Heart left ventricle (tissue), 13 donors: Measurements from ENCODE around the gene ADGRG6.

Experiments used
- POLR2A ChIP-seq, 2 donors: fragments of 450-650 bp; IDR thresholded peaks; one replicate each; pipeline ENCODE4 v1.6.1; 2017; ENCODE audit warnings: antibody characterized with exemption in 2 of 2, mild to moderate bottlenecking in 2 of 2, moderate library complexity in 2 of 2
- TF ChIP-seq, protein P1 (sequence below), 12 donors: fragments of 200-600 bp; sonication (generic) in 4 of 12; IDR thresholded peaks; one replicate each; pipeline versions ENCODE4 v1.5.0 to v1.8.0; 2018 to 2022; ENCODE audit warnings: antibody characterized with exemption in 12 of 12, mild to moderate bottlenecking in 5 of 12
- donor health status: ischemic (EF 13 %, LVEDD 7.1; RV severe dilation, severe dysfunction).
- donor health status: DM: no; HTN: yes; CAD: no.
- donor health status: DM: no; HTN: no; CAD: no.
- donor health status: ischemic (EF 25% LVEDD 6.9; RV normal size, moderate dysfunction).
- donor health status: ischemic (EF 25% LVEDD 5.7; RV mildly dilated, moderate dysfunction).
- donor health status: ischemic (EF 35%, LVEDD 5.7; RV mildly dilated, moderate dysfunction).
- donor health status: nonischemic (EF 11% LVEDD 7.7; RV severe dilation, severe dysfunction).
- donor health status: DM: yes; HTN: yes; CAD: no.
- donor health status: PGD.
- donor health status: ischemic (EF 29% LVEDD 5.4; RV normal size, mild dysfunction).
- donor health status: nonischemic (EF 23%, LVEDD 6.1; RV moderate dilation, normal function).

DNA sequence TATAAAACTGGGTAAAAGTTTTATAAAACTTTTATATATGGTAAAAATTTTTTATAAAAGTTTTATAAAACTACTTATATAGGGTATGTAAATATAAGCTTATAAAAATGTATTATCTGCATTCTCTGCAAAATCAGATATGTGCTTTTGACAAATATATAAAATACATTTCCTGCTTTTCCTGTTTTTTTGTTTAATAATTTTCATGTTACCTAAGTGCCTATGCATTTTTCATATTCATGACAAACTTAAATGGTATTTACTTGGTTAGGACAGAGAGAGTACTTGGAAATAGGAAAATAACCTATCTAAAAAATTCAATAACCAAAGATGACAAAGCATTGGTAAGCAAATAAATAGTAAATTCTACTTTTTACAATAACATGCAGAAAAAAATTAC lies 41.2 kb downstream of the ADGRG6 start:
- TF ChIP-seq, protein P1, sequence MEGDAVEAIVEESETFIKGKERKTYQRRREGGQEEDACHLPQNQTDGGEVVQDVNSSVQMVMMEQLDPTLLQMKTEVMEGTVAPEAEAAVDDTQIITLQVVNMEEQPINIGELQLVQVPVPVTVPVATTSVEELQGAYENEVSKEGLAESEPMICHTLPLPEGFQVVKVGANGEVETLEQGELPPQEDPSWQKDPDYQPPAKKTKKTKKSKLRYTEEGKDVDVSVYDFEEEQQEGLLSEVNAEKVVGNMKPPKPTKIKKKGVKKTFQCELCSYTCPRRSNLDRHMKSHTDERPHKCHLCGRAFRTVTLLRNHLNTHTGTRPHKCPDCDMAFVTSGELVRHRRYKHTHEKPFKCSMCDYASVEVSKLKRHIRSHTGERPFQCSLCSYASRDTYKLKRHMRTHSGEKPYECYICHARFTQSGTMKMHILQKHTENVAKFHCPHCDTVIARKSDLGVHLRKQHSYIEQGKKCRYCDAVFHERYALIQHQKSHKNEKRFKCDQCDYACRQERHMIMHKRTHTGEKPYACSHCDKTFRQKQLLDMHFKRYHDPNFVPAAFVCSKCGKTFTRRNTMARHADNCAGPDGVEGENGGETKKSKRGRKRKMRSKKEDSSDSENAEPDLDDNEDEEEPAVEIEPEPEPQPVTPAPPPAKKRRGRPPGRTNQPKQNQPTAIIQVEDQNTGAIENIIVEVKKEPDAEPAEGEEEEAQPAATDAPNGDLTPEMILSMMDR (IDR thresholded peaks at IDR 0.05): no peak
- TF ChIP-seq POLR2A (IDR thresholded peaks at IDR 0.05): no peak
